ENCODE data around the gene GASK1A. TPM values are rescaled to one million over a fixed set of nuclear protein-coding genes. Genes with fewer than 3 reads are reported as not detected.

GASK1A gene
- total RNA-seq, 4 donors from 2014 or later = 3.6 to 16.5 (median 7.9) TPM

GRCh38 chr3:43023746-43024145 is 44.6 kb downstream of the GASK1A start:
- no peak for TF ChIP-seq CTCF (IDR thresholded peaks at IDR 0.05; ENCODE audit: low read depth)

GRCh38 chr3:43024181-43024885 is 45.2 kb downstream of the GASK1A start:
- no peak for TF ChIP-seq CTCF (IDR thresholded peaks at IDR 0.05; ENCODE audit: low read depth)

DNA sequence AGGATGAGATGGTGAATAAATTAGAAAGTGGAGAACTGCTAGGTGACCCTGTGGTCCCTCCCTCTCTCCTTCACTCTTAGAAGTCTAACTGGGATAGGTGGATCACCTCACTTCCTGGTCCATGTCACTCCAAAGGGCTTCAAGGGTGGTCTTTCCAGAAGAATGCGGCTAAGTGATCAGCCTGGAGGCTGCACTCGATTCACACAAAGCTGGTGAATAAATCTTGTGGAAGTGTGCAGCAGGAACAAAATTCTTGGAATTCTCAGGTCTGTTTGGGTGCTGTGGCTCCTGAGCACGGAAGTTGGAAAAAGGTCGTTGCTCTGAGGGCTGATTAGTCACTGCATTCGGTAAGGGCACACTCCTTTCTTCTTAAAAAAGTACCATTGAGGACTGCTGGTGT is 46.3 kb downstream of the GASK1A start:
- no peak for TF ChIP-seq CTCF (IDR thresholded peaks at IDR 0.05; ENCODE audit: low read depth)

- no peak for TF ChIP-seq CTCF (IDR thresholded peaks at IDR 0.05; ENCODE audit: low read depth)
These were observed 48.9 kb downstream of the GASK1A start for GRCh38 chr3:43028001-43028400.

DNA sequence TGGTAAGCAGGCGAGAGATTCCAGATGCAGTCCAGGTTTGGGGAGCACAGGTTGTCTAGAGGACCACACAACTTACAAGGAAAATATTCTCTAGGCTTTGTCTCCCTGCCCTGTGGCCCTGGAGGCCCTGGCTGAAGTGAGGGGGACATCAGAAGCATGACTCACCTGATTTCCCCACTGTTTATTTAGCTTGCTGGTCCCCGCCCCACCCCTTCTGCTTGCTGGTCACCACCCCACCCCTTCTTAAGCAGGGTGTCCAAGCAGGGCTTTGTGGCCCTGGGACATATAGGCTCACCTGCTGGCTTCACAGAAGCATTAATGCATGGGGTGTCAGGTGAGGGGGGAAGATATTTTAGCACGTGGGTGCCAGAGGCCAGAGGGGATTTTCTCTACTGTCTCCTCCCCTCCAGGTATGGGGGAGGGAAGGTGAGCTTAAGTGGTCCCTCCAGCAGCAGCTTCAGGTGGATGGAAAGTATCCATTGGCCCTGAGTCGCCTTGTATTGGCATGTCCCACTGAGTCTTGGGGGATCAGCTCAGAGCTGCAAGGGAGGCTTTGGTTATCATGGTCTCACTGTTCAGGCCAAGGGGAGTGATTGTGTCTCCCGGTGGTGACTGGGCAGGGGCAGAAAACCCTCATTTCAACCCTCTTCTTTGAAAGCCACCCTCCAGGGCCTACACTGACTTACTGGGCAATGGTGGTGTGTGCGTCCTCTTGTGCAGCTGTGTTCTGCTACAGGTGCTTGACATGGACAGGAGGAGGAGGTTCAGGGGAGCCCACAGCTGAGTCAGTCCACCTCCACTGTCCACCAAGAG is 49.8 kb downstream of the GASK1A start:
- no peak for TF ChIP-seq CTCF (IDR thresholded peaks at IDR 0.05; ENCODE audit: low read depth)

GRCh38 chr3:43030162-43030935 is 51.2 kb downstream of the GASK1A start:
- TF ChIP-seq CTCF (IDR thresholded peaks at IDR 0.05; ENCODE audit: low read depth) = no peak

- no peak for TF ChIP-seq CTCF (IDR thresholded peaks at IDR 0.05; ENCODE audit: low read depth)
These were observed 52.4 kb downstream of the GASK1A start for GRCh38 chr3:43031485-43031884.
